CD8-positive, alpha-beta memory T cell (primary cell): ENCODE results near the gene ISLR2. TPM values are rescaled to one million over a fixed set of nuclear protein-coding genes. Genes with fewer than 3 reads are reported as not detected.

Source experiments
- CTCF ChIA-PET: fragments of 350-600 bp; sonication (Branson Sonifier 250); formaldehyde crosslinking; loops from one replicate; lab custom pipeline; 2021; ENCODE audit warnings: antibody characterized with exemption; lab: Charles Lee
- POLR2A ChIA-PET: fragments of 350-600 bp; sonication (Branson Sonifier 250); formaldehyde crosslinking; loops from one replicate; lab custom pipeline; 2021; ENCODE audit warnings: antibody characterized with exemption; lab: Charles Lee
- DNase-seq, 5 donors: peaks; one replicate each; pipeline versions ENCODE4 v3.0.0 to v3.0.0-alpha.2; 2020 to 2022; ENCODE audit warnings: mixed read lengths in 1 of 5
- H3K27ac ChIP-seq: one replicate; pipeline ENCODE4 v1.7.0; 2013; ENCODE audit warnings: low read depth, mild to moderate bottlenecking, low read length, moderate library complexity
- H3K27me3 ChIP-seq: 2 replicates; pipeline ENCODE4 v1.7.0; 2013; ENCODE audit warnings: low read length, mild to moderate bottlenecking; ENCODE audit not compliant: insufficient read depth, poor library complexity, severe bottlenecking
- H3K36me3 ChIP-seq: 2 replicates; pipeline ENCODE4 v1.7.0; 2013; ENCODE audit warnings: mild to moderate bottlenecking, low read length, moderate library complexity; ENCODE audit not compliant: insufficient read depth
- H3K4me1 ChIP-seq: 2 replicates; pipeline ENCODE4 v1.7.0; 2013; ENCODE audit warnings: mild to moderate bottlenecking, low read length, moderate library complexity; ENCODE audit not compliant: insufficient read depth
- H3K4me3 ChIP-seq: 2 replicates; pipeline ENCODE4 v1.7.0; 2013; ENCODE audit warnings: mild to moderate bottlenecking, low read length
- H3K9me3 ChIP-seq: 2 replicates; pipeline ENCODE4 v1.7.0; 2013; ENCODE audit warnings: mild to moderate bottlenecking, low read length
- H3K27ac Mint-ChIP-seq, 8 donors: one replicate each; pipeline ENCODE4 v1.8.0; 2020 to 2021; ENCODE audit warnings: mixed read lengths in 8 of 8, mild to moderate bottlenecking in 6 of 8, inconsistent platforms in 3 of 8, moderate library complexity in 3 of 8
- H3K27me3 Mint-ChIP-seq, 2 donors: one replicate each; pipeline ENCODE4 v1.8.0; 2020 to 2021; ENCODE audit warnings: mixed read lengths in 2 of 2, mild to moderate bottlenecking in 1 of 2, moderate library complexity in 1 of 2
- H3K36me3 Mint-ChIP-seq, 3 donors: one replicate each; pipeline ENCODE4 v1.8.0; 2020 to 2021; ENCODE audit warnings: mixed read lengths in 3 of 3, inconsistent platforms in 1 of 3, mild to moderate bottlenecking in 1 of 3
- H3K4me1 Mint-ChIP-seq, 3 donors: one replicate each; pipeline ENCODE4 v1.8.0; 2020 to 2021; ENCODE audit warnings: mixed read lengths in 3 of 3, inconsistent platforms in 1 of 3, mild to moderate bottlenecking in 1 of 3
- H3K4me3 Mint-ChIP-seq, 7 donors: one replicate each; pipeline ENCODE4 v1.8.0; 2020 to 2021; ENCODE audit warnings: mixed read lengths in 7 of 7, mild to moderate bottlenecking in 6 of 7, moderate library complexity in 4 of 7, inconsistent platforms in 2 of 7
- H3K9me3 Mint-ChIP-seq, 5 donors: one replicate each; pipeline ENCODE4 v1.8.0; 2020 to 2022; ENCODE audit warnings: mixed read lengths in 5 of 5, mild to moderate bottlenecking in 3 of 5, moderate library complexity in 2 of 5, inconsistent platforms in 1 of 5
- polyA plus RNA-seq: library from polyadenylated mRNA; unstranded; fragments of 300-500 nt; fragmentation: Illumina TruSeq; gene quantifications from one replicate; pipeline ENCODE4 v1.2.3, GENCODE V29; 2021
- total RNA-seq, 2 experiments: library from RNA; stranded (reverse); gene quantifications; one replicate each; pipeline ENCODE4 v1.2.3, GENCODE V29; 2021

ISLR2 gene
- total and polyA plus RNA-seq, 3 experiments from 2014 or later, result not detected

GRCh38 chr15:74136814-74137536, 6.6 kb downstream of the ISLR2 start:
- peaks cover 33% of the 10 kb centered on the region for H3K27me3 ChIP-seq
- no peak overlapping the region for H3K27ac ChIP-seq
- peaks cover 5% of the 10 kb centered on the region for H3K4me1 ChIP-seq
- no peaks in the 10 kb centered on the region for H3K9me3 ChIP-seq
- DNase-seq, result no peak
- H3K9me3 Mint-ChIP-seq, result no peaks in the 10 kb centered on the region
- H3K4me1 Mint-ChIP-seq, result peaks cover 12 to 34% (median 15%) of the 10 kb centered on the region in 3 donors
- POLR2A ChIA-PET, result no interaction called here
- no peak overlapping the region for H3K4me3 ChIP-seq
- peaks cover 45 to 84% of the 10 kb centered on the region in 2 donors for H3K27me3 Mint-ChIP-seq
- H3K36me3 ChIP-seq, result no peaks in the 10 kb centered on the region
- H3K4me3 Mint-ChIP-seq, result peak overlapping the region in 6 of 7 donors; percentile 57 to 81 (median 64)
- H3K36me3 Mint-ChIP-seq, result no peaks in the 10 kb centered on the region
- H3K27ac Mint-ChIP-seq, result peak overlapping the region in 1 of 8 donors; percentile 10
- CTCF ChIA-PET, result no interaction called here

GRCh38 chr15:74137537-74137894, 7.1 kb downstream of the ISLR2 start:
- H3K27ac Mint-ChIP-seq, result no peak overlapping the region
- Histone ChIP-seq H3K9me3 (no peaks in the 10 kb centered on the region), H3K4me3 (no peak overlapping the region), H3K27me3 (peaks cover 29% of the 10 kb centered on the region), H3K27ac (no peak overlapping the region), H3K4me1 (peaks cover 5% of the 10 kb centered on the region), H3K36me3 (no peaks in the 10 kb centered on the region)
- peaks cover 10 to 32% (median 15%) of the 10 kb centered on the region in 3 donors for H3K4me1 Mint-ChIP-seq
- no peaks in the 10 kb centered on the region for H3K36me3 Mint-ChIP-seq
- no peaks in the 10 kb centered on the region for H3K9me3 Mint-ChIP-seq
- H3K27me3 Mint-ChIP-seq, result peaks cover 41 to 83% of the 10 kb centered on the region in 2 donors
- no peak for DNase-seq
- H3K4me3 Mint-ChIP-seq, result peak overlapping the region in 5 of 7 donors; percentile 3 to 66 (median 57)
- ChIA-PET CTCF (no interaction called here), POLR2A (no interaction called here)

- H3K4me1 Mint-ChIP-seq, result peaks cover 10 to 28% (median 15%) of the 10 kb centered on the region in 3 donors
- Histone ChIP-seq H3K9me3 (no peaks in the 10 kb centered on the region), H3K27ac (no peak overlapping the region), H3K4me3 (no peak overlapping the region), H3K36me3 (no peaks in the 10 kb centered on the region), H3K4me1 (peaks cover 5% of the 10 kb centered on the region), H3K27me3 (peaks cover 26% of the 10 kb centered on the region)
- ChIA-PET POLR2A (interaction anchor here (0.7 kb wide), 1 partner anchor 95 kb away, joined by 7 read pairs; no protein-coding TSS in a partner anchor), CTCF (interaction anchor here (1.0 kb wide), 1 partner anchor 177 kb away, joined by 3 read pairs; no protein-coding TSS in a partner anchor)
- no peak overlapping the region for H3K4me3 Mint-ChIP-seq
- peaks cover 36 to 79% of the 10 kb centered on the region in 2 donors for H3K27me3 Mint-ChIP-seq
- no peak overlapping the region for H3K27ac Mint-ChIP-seq
- H3K36me3 Mint-ChIP-seq, result no peaks in the 10 kb centered on the region
- no peak for DNase-seq
- H3K9me3 Mint-ChIP-seq, result no peaks in the 10 kb centered on the region
These were observed 8.3 kb downstream of the ISLR2 start for GRCh38 chr15:74138642-74139041.

- H3K36me3 Mint-ChIP-seq, result peaks cover 0 to 1% (median 0%) of the 10 kb centered on the region in 3 donors
- H3K9me3 ChIP-seq, result no peaks in the 10 kb centered on the region
- no peak overlapping the region for H3K4me3 Mint-ChIP-seq
- CTCF ChIA-PET, result no interaction called here
- H3K27me3 ChIP-seq, result peaks cover 11% of the 10 kb centered on the region
- H3K4me3 ChIP-seq, result no peak overlapping the region
- peaks cover 0 to 2% (median 0%) of the 10 kb centered on the region in 5 donors for H3K9me3 Mint-ChIP-seq
- DNase-seq, result no peak
- POLR2A ChIA-PET, result no interaction called here
- H3K27ac Mint-ChIP-seq, result no peak overlapping the region
- H3K27ac ChIP-seq, result no peak overlapping the region
- H3K36me3 ChIP-seq, result no peaks in the 10 kb centered on the region
- H3K4me1 Mint-ChIP-seq, result peaks cover 5 to 9% (median 8%) of the 10 kb centered on the region in 3 donors
- H3K4me1 ChIP-seq, result peaks cover 5% of the 10 kb centered on the region
- H3K27me3 Mint-ChIP-seq, result peaks cover 28 to 74% of the 10 kb centered on the region in 2 donors
These were observed 11.2 kb downstream of the ISLR2 start for GRCh38 chr15:74141591-74141990.

- ChIA-PET CTCF (no interaction called here), POLR2A (no interaction called here)
- Mint-ChIP-seq H3K4me3 (no peak overlapping the region), H3K4me1 (no peaks in the 10 kb centered on the region), H3K27ac (no peak overlapping the region), H3K9me3 (peaks cover 0 to 3% (median 0%) of the 10 kb centered on the region in 5 donors), H3K36me3 (peaks cover 0 to 1% (median 0%) of the 10 kb centered on the region in 3 donors), H3K27me3 (peaks cover 16 to 65% of the 10 kb centered on the region in 2 donors)
- Histone ChIP-seq H3K27me3 (no peaks in the 10 kb centered on the region), H3K4me3 (no peak overlapping the region), H3K4me1 (no peaks in the 10 kb centered on the region), H3K36me3 (no peaks in the 10 kb centered on the region), H3K9me3 (no peaks in the 10 kb centered on the region), H3K27ac (no peak overlapping the region)
- DNase-seq, result no peak
These were observed 13.9 kb downstream of the ISLR2 start for GRCh38 chr15:74144153-74144775.

- Histone ChIP-seq H3K9me3 (no peaks in the 10 kb centered on the region), H3K4me3 (no peak overlapping the region), H3K27ac (no peak overlapping the region), H3K4me1 (no peaks in the 10 kb centered on the region), H3K27me3 (no peaks in the 10 kb centered on the region), H3K36me3 (no peaks in the 10 kb centered on the region)
- CTCF ChIA-PET, result no interaction called here
- Mint-ChIP-seq H3K4me1 (no peaks in the 10 kb centered on the region), H3K27me3 (peaks cover 13 to 55% of the 10 kb centered on the region in 2 donors), H3K9me3 (peaks cover 0 to 3% (median 0%) of the 10 kb centered on the region in 5 donors), H3K4me3 (no peak overlapping the region), H3K36me3 (peaks cover 0 to 1% (median 0%) of the 10 kb centered on the region in 3 donors), H3K27ac (peak overlapping the region in 1 of 8 donors; percentile 9)
- POLR2A ChIA-PET, result no interaction called here
- DNase-seq, result no peak
These were observed 16.0 kb downstream of the ISLR2 start for GRCh38 chr15:74146277-74146800.

GRCh38 chr15:74147051-74147450, 16.7 kb downstream of the ISLR2 start:
- Histone ChIP-seq H3K27me3 (no peaks in the 10 kb centered on the region), H3K9me3 (no peaks in the 10 kb centered on the region), H3K4me3 (no peak overlapping the region), H3K36me3 (no peaks in the 10 kb centered on the region), H3K27ac (no peak overlapping the region), H3K4me1 (no peaks in the 10 kb centered on the region)
- Mint-ChIP-seq H3K36me3 (peaks cover 0 to 1% (median 0%) of the 10 kb centered on the region in 3 donors), H3K27me3 (peaks cover 17 to 56% of the 10 kb centered on the region in 2 donors), H3K9me3 (peaks cover 0 to 3% (median 0%) of the 10 kb centered on the region in 5 donors), H3K4me1 (no peaks in the 10 kb centered on the region), H3K4me3 (no peak overlapping the region), H3K27ac (no peak overlapping the region)
- ChIA-PET CTCF (no interaction called here), POLR2A (no interaction called here)
- no peak for DNase-seq
